EL (cell line): ENCODE measurements around the gene OGFR.

Experiments used
- DNase-seq: peaks from one replicate; pipeline ENCODE4 v3.0.0-alpha.2; 2016

The OGFR gene

GRCh38 chr20:62825986-62826645, 21.5 kb downstream of the OGFR start:
- no peak for DNase-seq

DNA sequence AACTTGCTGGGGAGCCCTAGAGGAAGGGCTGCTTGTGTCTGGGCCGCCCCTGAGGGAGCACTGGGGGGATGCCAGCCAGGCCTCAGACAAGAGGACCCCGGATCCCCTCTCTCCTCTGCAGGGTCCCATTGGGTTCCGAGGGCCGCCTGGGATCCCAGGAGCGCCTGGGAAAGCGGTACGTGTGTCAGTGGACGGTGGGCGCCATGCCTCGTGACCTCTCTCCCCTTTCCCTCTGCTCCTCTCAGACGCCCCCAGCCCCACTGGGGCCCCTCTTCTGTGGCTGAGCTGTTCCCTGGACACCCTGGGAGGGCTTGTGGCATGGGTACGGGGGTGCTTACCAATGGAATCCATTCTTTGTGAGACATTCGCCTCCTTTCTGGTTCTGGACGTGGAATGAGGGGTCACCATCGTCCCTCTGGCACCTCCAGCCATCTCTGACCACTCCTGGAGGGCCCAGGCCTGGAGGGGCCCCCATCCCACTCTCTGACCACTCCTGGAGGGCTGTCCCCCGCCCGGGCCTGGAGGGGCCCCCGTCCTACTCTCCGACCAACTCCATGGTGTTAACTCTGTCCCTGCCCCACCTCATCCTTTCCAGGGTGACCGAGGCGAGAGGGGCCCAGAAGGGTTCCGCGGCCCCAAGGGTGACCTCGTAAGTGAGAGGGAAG, 22.1 kb downstream of the OGFR start:
- no peak for DNase-seq

- no peak for DNase-seq
Measured at GRCh38 chr20:62827311-62828038, 22.8 kb downstream of the OGFR start.

GRCh38 chr20:62828051-62828450, 23.4 kb downstream of the OGFR start:
- DNase-seq = no peak

GRCh38 chr20:62828511-62829230, 24.0 kb downstream of the OGFR start:
- DNase-seq = no peak

DNA sequence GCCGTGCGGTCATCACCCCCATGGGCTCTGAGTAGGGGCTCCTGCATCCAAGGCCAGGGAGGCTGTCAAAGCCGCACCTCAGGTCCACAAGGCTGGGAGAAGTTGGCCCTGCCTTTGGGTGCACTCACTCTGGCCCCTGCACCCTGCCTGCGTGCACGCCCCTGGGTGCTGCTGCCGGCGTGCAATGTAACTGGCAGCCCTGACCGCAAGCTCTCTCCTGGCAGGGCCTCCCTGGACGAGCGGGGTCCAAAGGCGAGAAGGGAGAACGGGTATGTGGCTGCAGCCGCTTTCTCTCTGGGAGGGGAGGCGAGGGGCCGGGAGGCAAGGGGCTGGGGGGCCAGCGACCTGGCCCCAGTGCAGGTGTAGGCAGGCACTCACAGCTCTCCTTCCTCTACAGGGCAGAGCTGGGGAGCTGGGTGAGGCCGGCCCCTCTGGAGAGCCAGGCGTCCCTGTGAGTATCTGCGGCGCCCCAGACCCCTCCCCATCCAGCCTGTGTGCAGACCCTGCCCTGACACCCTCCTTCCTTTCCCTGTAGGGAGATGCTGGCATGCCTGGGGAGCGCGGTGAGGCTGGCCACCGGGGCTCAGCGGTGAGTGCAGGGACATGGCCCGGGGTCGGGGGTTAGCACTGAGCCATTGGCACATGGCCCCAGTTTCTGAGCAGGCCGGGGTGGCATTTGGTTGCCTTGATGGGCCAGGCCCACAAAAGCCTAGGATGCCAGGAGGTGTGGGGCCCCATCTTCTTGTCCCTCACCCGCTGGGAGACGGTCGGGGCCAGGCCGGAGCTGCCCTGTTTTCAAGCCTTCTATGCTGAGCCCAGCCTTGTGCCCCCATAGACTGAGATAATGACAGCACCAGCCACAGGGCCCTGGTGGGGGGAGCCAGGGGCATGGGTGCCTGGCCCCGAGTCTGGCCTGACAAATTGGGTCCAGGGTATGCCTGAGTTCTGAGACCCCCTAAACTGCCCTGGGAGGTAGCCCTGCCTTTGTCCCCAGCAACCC, 24.9 kb downstream of the OGFR start:
- no peak for DNase-seq

- no peak for DNase-seq
Measured at GRCh38 chr20:62830251-62830650, 25.6 kb downstream of the OGFR start.

DNA sequence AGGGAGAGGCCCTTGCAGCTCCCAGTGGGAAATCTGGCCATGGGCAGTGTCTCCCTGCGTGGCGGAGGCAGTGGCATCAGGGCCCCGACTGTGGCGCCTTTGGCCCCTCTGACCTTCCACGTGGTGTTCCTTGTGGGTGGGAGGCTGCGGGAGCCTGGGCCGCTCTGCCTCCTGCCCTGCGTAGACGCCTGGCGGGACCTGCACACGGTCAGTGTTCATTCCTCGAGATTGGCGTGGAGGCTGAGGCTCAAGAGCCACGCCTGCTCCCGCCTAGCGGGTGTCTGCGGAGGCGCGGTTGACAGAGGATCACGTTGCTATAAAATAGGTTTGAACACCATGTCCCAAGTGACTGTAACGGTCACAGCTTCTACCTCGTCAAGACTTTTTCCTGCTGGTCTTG, 26.2 kb downstream of the OGFR start:
- DNase-seq = no peak

DNA sequence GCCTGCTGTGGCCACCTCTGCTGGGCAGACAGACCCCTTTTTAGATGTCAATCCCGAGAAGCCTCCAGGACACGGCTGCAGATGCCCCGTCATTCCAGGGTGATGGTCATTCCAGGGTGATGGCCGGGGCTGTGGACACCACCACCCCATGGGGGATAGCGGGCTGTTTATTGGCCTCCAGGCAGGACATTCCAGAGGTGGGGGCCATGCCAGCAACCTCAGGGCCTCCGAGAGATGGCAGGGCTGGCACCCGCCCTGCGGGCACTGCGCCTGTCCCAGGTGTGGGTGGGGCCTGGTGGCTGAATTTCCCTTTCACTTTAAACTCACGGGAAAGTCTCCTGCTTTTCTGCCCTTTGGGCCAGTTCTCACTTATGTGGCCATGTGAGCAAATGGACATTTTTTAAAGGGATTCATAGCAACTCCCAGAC, 26.7 kb downstream of the OGFR start:
- DNase-seq = no peak

DNA sequence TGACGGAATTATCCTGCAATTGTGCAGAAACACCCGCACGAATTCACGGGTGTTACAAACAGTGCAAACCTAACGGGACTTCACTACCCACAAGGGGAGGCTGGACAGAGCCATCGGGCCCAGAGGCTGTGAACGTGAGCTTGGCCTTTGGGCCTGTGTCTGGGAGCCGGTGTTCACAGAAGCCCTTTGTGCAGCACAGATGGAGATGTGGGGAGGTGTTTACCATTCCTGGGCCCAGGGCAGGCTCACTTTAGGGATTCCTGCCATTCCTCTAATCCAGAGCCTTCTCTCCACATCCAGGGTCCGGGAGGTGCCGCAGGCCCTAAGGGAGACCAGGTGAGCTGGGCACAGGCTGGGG, 27.2 kb downstream of the OGFR start:
- DNase-seq = no peak

DNA sequence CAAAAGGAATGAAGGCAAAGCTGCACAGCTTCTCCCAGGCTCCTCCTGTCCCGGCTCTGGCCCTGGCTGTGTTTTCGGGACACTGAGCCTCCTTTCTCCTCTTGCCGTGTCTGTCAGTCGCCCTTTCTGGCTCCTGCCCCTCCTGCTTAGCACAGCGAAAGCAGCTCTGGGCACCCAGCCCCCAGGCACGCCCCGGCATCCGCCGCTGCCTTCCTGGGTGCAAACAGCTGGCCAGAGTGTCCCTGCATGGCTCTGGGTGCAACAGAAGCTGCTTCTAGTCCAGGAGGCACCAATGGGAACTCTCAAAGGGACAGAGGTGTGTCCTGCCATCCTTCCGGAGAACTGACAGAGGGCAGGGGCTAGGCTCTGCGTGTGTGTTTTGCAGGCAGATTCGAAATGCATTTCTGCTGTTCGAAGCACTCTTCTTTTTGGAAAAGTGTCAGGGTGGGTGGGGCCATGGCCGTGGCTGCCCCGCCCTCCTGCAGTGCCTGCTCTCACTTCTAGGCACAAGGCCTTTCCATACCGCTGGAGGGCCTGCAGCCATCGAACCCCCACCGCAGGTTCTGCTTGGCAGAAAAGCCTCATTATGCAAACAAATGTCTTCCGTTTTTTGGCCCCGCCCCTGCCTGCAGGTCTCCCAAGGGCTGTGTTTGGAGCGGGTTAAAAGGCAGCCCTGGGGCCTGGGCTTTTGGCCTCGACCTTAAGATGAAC, 27.7 kb downstream of the OGFR start:
- no peak for DNase-seq

GRCh38 chr20:62832951-62833391, 28.3 kb downstream of the OGFR start:
- no peak for DNase-seq

GRCh38 chr20:62834967-62835730, 30.5 kb downstream of the OGFR start:
- no peak for DNase-seq

- DNase-seq = no peak
Measured at GRCh38 chr20:62835931-62836861, 31.6 kb downstream of the OGFR start.

- DNase-seq = no peak
Measured at GRCh38 chr20:62836967-62837490, 32.4 kb downstream of the OGFR start.

DNA sequence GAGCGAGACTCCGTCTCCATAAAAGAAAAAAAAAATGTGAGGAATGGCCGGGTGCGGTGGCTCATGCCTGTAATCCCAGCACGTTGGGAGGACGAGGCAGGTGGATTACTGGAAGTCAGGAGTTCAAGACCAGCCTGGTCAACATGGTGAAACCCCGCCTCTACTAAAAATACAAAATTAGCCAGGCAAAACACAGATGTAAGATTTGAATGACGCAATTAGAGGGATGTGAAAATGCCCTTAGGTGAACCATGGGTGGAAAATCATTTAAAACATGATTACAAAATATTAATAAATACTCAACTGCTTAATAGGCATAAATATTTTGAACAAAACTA, 33.1 kb downstream of the OGFR start:
- DNase-seq = no peak

- peak; percentile 35 for DNase-seq
Measured at GRCh38 chr20:62838128-62838891, 33.7 kb downstream of the OGFR start.

DNA sequence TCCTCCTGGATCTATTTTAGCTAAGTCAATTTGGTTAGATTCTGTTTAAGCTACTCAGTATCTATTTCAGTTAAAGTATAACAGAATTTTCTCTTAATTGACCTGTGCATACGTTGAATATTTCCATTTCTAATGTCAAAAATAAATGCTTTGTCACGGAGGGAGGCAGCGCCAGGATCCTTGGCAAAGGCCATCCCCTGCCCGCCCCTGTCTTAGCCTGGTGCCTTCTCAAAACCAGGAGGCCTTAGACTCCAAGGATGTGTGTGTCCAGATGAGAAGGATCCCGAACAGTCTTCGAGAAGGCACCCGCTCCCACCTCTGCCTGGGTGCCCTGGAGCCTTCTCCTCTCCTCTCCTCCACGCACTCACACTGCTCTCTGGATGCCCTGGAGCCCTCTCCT, 34.6 kb downstream of the OGFR start:
- DNase-seq = no peak

DNA sequence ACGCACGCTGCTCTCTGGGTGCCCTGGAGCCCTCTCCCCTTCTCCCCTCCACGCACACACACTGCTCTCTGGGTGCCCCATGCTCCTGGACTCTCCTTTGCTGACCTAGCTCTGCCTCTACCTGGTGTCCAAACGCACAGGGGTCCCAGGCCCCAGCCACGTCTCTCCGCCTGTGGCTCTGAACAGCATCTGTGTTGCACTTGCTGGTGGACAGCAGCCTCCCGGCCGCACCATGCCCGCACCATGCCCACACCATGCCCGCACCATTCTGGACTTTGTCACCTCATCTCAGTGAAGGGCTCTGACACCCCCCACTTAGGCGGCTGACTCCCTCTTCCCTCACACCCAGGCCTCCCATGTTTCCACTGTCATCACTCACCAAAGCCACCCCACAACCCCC, 35.2 kb downstream of the OGFR start:
- no peak for DNase-seq
